ENCODE measurements around the gene PRICKLE1.

DNA sequence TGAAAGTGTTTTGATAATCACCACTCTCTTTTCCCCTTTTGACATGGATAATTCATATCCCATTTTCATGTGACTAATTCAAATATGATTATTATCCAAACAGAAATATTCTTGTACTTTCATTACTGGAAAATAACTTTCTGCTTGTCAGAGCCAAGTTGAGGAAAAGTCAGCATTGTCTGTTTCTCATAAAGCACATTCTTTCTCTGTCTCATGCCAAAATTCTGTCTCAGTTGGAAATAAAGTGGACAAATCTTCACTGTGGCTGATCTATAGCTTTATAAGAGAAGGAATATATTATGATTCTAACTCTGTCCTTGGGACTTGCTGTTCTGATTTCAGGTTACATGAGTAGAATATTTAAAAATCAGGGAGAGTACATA lies 22.7 kb upstream of the PRICKLE1 start:
- no peak for TF ChIP-seq POLR2A (IDR thresholded peaks at IDR 0.05)
- TF ChIP-seq, protein P1, sequence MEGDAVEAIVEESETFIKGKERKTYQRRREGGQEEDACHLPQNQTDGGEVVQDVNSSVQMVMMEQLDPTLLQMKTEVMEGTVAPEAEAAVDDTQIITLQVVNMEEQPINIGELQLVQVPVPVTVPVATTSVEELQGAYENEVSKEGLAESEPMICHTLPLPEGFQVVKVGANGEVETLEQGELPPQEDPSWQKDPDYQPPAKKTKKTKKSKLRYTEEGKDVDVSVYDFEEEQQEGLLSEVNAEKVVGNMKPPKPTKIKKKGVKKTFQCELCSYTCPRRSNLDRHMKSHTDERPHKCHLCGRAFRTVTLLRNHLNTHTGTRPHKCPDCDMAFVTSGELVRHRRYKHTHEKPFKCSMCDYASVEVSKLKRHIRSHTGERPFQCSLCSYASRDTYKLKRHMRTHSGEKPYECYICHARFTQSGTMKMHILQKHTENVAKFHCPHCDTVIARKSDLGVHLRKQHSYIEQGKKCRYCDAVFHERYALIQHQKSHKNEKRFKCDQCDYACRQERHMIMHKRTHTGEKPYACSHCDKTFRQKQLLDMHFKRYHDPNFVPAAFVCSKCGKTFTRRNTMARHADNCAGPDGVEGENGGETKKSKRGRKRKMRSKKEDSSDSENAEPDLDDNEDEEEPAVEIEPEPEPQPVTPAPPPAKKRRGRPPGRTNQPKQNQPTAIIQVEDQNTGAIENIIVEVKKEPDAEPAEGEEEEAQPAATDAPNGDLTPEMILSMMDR (IDR thresholded peaks at IDR 0.05): no peak

Measured in testis (tissue), 2 donors.